Neural progenitor cell (in vitro differentiated cells): ENCODE results near the gene GNPAT.

ENCODE experiments used
- CTCF ChIP-seq: fragments of 200-600 bp; sonication (generic); IDR thresholded peaks from 2 replicates; pipeline ENCODE4 v1.5.1; 2017; ENCODE audit warnings: antibody characterized with exemption, mild to moderate bottlenecking
- EZH2 ChIP-seq: fragments of 200-600 bp; sonication (generic); IDR thresholded peaks from 2 replicates; pipeline ENCODE4 v1.6.1; 2017; ENCODE audit warnings: antibody characterized with exemption, mild to moderate bottlenecking, moderate library complexity
- EZH2phosphoT487 ChIP-seq: fragments of 200-600 bp; sonication (generic); IDR thresholded peaks from 2 replicates; pipeline ENCODE4 v1.6.1; 2017; ENCODE audit warnings: antibody characterized with exemption

- TF ChIP-seq CTCF (no peak), EZH2 (no peak), EZH2phosphoT487 (no peak)
Observed at GRCh38 chr1:231318015-231318355, 77.0 kb downstream of the GNPAT start.
